ENCODE measurements around the gene SLX4IP.

DNA sequence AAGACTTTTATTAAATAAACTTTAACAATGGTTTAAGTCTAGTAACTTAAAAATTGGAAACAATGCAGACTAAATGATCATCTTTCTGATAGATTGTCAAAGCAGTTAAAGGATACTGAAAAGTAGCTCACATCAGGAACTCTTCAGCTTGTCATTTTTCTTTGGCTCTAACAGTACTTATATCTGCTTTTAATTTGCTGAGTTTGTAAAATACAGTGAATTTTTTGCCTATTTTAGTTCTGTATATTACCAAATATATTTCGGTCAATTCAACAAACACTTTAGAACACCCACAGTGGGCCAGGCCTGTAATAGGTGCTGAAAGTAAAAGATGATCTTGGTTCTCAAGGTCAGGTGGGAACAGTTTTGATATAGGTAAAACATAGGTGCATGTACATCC, 23.4 kb upstream of the SLX4IP start:
- TF ChIP-seq SETDB1 (IDR thresholded peaks at IDR 0.05; ENCODE audit: insufficient read length, low read length) = no peak
- TF ChIP-seq, protein P1, sequence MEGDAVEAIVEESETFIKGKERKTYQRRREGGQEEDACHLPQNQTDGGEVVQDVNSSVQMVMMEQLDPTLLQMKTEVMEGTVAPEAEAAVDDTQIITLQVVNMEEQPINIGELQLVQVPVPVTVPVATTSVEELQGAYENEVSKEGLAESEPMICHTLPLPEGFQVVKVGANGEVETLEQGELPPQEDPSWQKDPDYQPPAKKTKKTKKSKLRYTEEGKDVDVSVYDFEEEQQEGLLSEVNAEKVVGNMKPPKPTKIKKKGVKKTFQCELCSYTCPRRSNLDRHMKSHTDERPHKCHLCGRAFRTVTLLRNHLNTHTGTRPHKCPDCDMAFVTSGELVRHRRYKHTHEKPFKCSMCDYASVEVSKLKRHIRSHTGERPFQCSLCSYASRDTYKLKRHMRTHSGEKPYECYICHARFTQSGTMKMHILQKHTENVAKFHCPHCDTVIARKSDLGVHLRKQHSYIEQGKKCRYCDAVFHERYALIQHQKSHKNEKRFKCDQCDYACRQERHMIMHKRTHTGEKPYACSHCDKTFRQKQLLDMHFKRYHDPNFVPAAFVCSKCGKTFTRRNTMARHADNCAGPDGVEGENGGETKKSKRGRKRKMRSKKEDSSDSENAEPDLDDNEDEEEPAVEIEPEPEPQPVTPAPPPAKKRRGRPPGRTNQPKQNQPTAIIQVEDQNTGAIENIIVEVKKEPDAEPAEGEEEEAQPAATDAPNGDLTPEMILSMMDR (tag by site-specific recombination; IDR thresholded peaks at IDR 0.05) = no peak
- TF ChIP-seq, protein P2, sequence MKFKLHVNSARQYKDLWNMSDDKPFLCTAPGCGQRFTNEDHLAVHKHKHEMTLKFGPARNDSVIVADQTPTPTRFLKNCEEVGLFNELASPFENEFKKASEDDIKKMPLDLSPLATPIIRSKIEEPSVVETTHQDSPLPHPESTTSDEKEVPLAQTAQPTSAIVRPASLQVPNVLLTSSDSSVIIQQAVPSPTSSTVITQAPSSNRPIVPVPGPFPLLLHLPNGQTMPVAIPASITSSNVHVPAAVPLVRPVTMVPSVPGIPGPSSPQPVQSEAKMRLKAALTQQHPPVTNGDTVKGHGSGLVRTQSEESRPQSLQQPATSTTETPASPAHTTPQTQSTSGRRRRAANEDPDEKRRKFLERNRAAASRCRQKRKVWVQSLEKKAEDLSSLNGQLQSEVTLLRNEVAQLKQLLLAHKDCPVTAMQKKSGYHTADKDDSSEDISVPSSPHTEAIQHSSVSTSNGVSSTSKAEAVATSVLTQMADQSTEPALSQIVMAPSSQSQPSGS (tag by site-specific recombination; IDR thresholded peaks at IDR 0.05; ENCODE audit: low read depth) = no peak
- TF ChIP-seq, protein P3, sequence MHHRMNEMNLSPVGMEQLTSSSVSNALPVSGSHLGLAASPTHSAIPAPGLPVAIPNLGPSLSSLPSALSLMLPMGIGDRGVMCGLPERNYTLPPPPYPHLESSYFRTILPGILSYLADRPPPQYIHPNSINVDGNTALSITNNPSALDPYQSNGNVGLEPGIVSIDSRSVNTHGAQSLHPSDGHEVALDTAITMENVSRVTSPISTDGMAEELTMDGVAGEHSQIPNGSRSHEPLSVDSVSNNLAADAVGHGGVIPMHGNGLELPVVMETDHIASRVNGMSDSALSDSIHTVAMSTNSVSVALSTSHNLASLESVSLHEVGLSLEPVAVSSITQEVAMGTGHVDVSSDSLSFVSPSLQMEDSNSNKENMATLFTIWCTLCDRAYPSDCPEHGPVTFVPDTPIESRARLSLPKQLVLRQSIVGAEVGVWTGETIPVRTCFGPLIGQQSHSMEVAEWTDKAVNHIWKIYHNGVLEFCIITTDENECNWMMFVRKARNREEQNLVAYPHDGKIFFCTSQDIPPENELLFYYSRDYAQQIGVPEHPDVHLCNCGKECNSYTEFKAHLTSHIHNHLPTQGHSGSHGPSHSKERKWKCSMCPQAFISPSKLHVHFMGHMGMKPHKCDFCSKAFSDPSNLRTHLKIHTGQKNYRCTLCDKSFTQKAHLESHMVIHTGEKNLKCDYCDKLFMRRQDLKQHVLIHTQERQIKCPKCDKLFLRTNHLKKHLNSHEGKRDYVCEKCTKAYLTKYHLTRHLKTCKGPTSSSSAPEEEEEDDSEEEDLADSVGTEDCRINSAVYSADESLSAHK (tag by site-specific recombination; IDR thresholded peaks at IDR 0.05) = no peak
- TF ChIP-seq, protein P4, sequence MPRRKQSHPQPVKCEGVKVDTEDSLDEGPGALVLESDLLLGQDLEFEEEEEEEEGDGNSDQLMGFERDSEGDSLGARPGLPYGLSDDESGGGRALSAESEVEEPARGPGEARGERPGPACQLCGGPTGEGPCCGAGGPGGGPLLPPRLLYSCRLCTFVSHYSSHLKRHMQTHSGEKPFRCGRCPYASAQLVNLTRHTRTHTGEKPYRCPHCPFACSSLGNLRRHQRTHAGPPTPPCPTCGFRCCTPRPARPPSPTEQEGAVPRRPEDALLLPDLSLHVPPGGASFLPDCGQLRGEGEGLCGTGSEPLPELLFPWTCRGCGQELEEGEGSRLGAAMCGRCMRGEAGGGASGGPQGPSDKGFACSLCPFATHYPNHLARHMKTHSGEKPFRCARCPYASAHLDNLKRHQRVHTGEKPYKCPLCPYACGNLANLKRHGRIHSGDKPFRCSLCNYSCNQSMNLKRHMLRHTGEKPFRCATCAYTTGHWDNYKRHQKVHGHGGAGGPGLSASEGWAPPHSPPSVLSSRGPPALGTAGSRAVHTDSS (tag by site-specific recombination; IDR thresholded peaks at IDR 0.05) = no peak
- TF ChIP-seq ZNF558 (tag by site-specific recombination; IDR thresholded peaks at IDR 0.05) = no peak
- TF ChIP-seq, protein P5, sequence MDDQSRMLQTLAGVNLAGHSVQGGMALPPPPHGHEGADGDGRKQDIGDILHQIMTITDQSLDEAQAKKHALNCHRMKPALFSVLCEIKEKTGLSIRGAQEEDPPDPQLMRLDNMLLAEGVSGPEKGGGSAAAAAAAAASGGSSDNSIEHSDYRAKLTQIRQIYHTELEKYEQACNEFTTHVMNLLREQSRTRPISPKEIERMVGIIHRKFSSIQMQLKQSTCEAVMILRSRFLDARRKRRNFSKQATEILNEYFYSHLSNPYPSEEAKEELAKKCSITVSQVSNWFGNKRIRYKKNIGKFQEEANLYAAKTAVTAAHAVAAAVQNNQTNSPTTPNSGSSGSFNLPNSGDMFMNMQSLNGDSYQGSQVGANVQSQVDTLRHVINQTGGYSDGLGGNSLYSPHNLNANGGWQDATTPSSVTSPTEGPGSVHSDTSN (CRISPR knock-in tag; IDR thresholded peaks at IDR 0.05) = no peak
- no peak for TF ChIP-seq ZFP3 (tag by site-specific recombination; IDR thresholded peaks at IDR 0.05; ENCODE audit: low read depth)

Measured in HEK293 (cell line).